ENCODE results near the gene PRPF6. TPM values are rescaled to one million over a fixed set of nuclear protein-coding genes. Genes with fewer than 3 reads are reported as not detected.

The PRPF6 gene
- total and polyA plus RNA-seq, 2 of the 13 experiments (the other 11 are each of a cell fraction or from before 2014, with no cell fraction given): 63.7 to 101 TPM

DNA sequence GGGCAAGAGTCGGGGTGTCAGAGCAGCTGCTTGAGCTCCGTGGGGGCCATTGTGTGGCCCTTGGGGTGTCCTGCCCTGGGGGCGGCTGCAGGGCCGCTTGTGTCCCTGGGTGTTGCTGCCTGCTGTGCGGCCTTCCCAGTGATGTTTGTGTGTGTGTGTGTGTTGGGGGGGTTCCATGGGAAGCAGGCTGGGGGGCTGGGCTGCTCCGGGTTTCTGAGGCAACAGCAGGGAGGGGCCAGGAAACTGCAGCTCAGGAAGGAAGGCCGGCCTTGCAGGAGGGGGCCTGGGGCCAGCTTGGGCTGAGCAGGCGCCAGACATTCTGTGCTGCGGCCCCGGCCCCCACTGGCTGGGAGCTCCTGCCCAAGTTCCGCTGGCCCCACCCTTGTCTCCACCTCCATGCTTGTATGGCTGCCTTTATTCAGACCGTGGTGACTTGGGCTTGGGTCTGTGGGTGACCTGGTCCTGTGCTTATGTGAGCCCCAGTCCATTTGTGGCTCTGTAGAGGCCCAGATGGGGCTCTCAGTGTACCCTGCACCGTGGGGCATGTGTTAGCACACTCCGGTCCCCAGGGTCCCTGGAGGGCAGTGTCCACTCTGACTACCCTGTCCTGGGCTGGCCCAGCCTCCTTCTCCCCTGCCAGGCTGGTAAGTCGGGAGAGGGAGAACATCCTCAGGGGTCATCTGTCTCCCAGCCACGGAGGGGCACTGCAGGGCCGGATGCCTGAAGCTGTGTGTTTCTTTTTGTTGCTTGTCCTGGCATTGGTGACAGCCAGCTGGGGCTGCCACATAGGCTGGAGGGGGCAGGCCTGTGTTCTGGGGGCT, 73.1 kb downstream of the PRPF6 start (continued):
- TF ChIP-seq CCDC6 (CRISPR knock-in tag; IDR thresholded peaks at IDR 0.05): no peak
- peak; percentile 59; the same call in 1 of the 2 replicates for TF ChIP-seq ZNF776 (CRISPR knock-in tag; IDR thresholded peaks at IDR 0.05)
- TF ChIP-seq, protein P1, sequence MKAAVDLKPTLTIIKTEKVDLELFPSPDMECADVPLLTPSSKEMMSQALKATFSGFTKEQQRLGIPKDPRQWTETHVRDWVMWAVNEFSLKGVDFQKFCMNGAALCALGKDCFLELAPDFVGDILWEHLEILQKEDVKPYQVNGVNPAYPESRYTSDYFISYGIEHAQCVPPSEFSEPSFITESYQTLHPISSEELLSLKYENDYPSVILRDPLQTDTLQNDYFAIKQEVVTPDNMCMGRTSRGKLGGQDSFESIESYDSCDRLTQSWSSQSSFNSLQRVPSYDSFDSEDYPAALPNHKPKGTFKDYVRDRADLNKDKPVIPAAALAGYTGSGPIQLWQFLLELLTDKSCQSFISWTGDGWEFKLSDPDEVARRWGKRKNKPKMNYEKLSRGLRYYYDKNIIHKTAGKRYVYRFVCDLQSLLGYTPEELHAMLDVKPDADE (CRISPR knock-in tag; IDR thresholded peaks at IDR 0.05): peak; percentile 57; the same call in 1 of the 2 replicates
- no peak for TF ChIP-seq NFE2L2 (IDR thresholded peaks at IDR 0.05; ENCODE audit: low read length)
- TF ChIP-seq PRMT3 (CRISPR knock-in tag; IDR thresholded peaks at IDR 0.05; ENCODE audit: borderline replicate concordance, low read depth): no peak
- TF ChIP-seq, protein P2, sequence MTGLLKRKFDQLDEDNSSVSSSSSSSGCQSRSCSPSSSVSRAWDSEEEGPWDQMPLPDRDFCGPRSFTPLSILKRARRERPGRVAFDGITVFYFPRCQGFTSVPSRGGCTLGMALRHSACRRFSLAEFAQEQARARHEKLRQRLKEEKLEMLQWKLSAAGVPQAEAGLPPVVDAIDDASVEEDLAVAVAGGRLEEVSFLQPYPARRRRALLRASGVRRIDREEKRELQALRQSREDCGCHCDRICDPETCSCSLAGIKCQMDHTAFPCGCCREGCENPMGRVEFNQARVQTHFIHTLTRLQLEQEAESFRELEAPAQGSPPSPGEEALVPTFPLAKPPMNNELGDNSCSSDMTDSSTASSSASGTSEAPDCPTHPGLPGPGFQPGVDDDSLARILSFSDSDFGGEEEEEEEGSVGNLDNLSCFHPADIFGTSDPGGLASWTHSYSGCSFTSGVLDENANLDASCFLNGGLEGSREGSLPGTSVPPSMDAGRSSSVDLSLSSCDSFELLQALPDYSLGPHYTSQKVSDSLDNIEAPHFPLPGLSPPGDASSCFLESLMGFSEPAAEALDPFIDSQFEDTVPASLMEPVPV (CRISPR knock-in tag; IDR thresholded peaks at IDR 0.05): no peak; the same call in 1 of the 2 replicates
- TF ChIP-seq ADNP (CRISPR knock-in tag; IDR thresholded peaks at IDR 0.05): peak; percentile 47; the same call in 1 of the 2 replicates
- peak; percentile 29; the same call in 1 of the 2 replicates for TF ChIP-seq ZNF7 (CRISPR knock-in tag; IDR thresholded peaks at IDR 0.05)
- no peak for TF ChIP-seq CBX2 (IDR thresholded peaks at IDR 0.05; ENCODE audit: low read depth, low read length)
- TF ChIP-seq CBX2 (CRISPR knock-in tag; IDR thresholded peaks at IDR 0.05; ENCODE audit: low read depth): peak; percentile 17; the same call in 1 of the 2 replicates
- TF ChIP-seq MAF1 (CRISPR knock-in tag; IDR thresholded peaks at IDR 0.05; ENCODE audit: borderline replicate concordance): peak; percentile 75; the same call in 1 of the 2 replicates
- no peak for TF ChIP-seq ZNF34 (CRISPR knock-in tag; IDR thresholded peaks at IDR 0.05; ENCODE audit: borderline replicate concordance)
- TF ChIP-seq, protein P3, sequence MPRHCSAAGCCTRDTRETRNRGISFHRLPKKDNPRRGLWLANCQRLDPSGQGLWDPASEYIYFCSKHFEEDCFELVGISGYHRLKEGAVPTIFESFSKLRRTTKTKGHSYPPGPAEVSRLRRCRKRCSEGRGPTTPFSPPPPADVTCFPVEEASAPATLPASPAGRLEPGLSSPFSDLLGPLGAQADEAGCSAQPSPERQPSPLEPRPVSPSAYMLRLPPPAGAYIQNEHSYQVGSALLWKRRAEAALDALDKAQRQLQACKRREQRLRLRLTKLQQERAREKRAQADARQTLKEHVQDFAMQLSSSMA (CRISPR knock-in tag; IDR thresholded peaks at IDR 0.05): peak; percentile 82
- no peak for TF ChIP-seq ZNF790 (CRISPR knock-in tag; IDR thresholded peaks at IDR 0.05; ENCODE audit: borderline replicate concordance)
- TF ChIP-seq ZFP90 (CRISPR knock-in tag; IDR thresholded peaks at IDR 0.05; ENCODE audit: borderline replicate concordance): peak; percentile 98
- no peak for TF ChIP-seq POLR2AphosphoS2 (IDR thresholded peaks at IDR 0.05; ENCODE audit: low read depth, low read length)
- peak; percentile 78; the same call in 1 of the 2 replicates for TF ChIP-seq ZFP37 (CRISPR knock-in tag; IDR thresholded peaks at IDR 0.05; ENCODE audit: borderline replicate concordance)
- no peak for TF ChIP-seq FOXM1 (CRISPR knock-in tag; IDR thresholded peaks at IDR 0.05)
- TF ChIP-seq SMAD3 (CRISPR knock-in tag; IDR thresholded peaks at IDR 0.05): peak; percentile 72; the same call in 1 of the 2 replicates
- no peak for TF ChIP-seq IRX3 (CRISPR knock-in tag; IDR thresholded peaks at IDR 0.05; ENCODE audit: borderline replicate concordance, low read depth)
- TF ChIP-seq ZSCAN21 (CRISPR knock-in tag; IDR thresholded peaks at IDR 0.05; ENCODE audit: borderline replicate concordance): peak; percentile 90
- peak; percentile 87 for TF ChIP-seq YY1 (IDR thresholded peaks at IDR 0.05; ENCODE audit: insufficient read depth, insufficient replicate concordance, low read depth, low read length)
- TF ChIP-seq ZNF674 (CRISPR knock-in tag; IDR thresholded peaks at IDR 0.05; ENCODE audit: low read depth): no peak; the same call in 1 of the 2 replicates
- no peak for TF ChIP-seq FIP1L1 (IDR thresholded peaks at IDR 0.05; ENCODE audit: borderline replicate concordance, insufficient read depth, low read depth, low read length)
- TF ChIP-seq ZMYM2 (CRISPR knock-in tag; IDR thresholded peaks at IDR 0.05): no peak; the same call in 1 of the 2 replicates

Measured in HepG2 (cell line).